Stimulated activated naive B cell treated with anti-CD40 and anti-IgM and Interleukin-4, amounts not matched to agents 10 μg/mL and 1 μg/mL and 100 μg/mL, for 72 hours (primary cell): ENCODE data around the gene PLCB4.
"Not testable (repeated sequence)": the region's sequence is repeated elsewhere in the genome, so short reads cannot be mapped to it uniquely, and the experiment has no call there.

Source experiments
- ATAC-seq, 2 donors: fragments of 150-1000 bp; cut with Tn5 transposase; replicated peaks; 2 replicates each; pipeline ENCODE4 v1.10.0; 2021; ENCODE audit warnings: moderate library complexity in 1 of 2
- DNase-seq: peaks from one replicate; pipeline ENCODE4 v3.0.0; 2021
- H3K27ac Mint-ChIP-seq: one replicate; pipeline ENCODE4 v1.8.0; 2022; ENCODE audit warnings: mild to moderate bottlenecking, mixed read lengths
- H3K27me3 Mint-ChIP-seq, 2 donors: one replicate each; pipeline ENCODE4 v1.8.0; 2022; ENCODE audit warnings: mixed read lengths in 2 of 2
- H3K36me3 Mint-ChIP-seq, 2 donors: one replicate each; pipeline ENCODE4 v1.8.0; 2022; ENCODE audit warnings: mixed read lengths in 2 of 2, mild to moderate bottlenecking in 1 of 2
- H3K4me1 Mint-ChIP-seq, 2 donors: one replicate each; pipeline ENCODE4 v1.8.0; 2022; ENCODE audit warnings: mixed read lengths in 2 of 2, mild to moderate bottlenecking in 1 of 2
- H3K4me3 Mint-ChIP-seq, 2 donors: one replicate each; pipeline ENCODE4 v1.8.0; 2022; ENCODE audit warnings: mild to moderate bottlenecking in 2 of 2, mixed read lengths in 2 of 2, moderate library complexity in 1 of 2
- H3K9me3 Mint-ChIP-seq, 2 donors: one replicate each; pipeline ENCODE4 v1.8.0; 2022; ENCODE audit warnings: mixed read lengths in 2 of 2, mild to moderate bottlenecking in 1 of 2

PLCB4 gene

DNA sequence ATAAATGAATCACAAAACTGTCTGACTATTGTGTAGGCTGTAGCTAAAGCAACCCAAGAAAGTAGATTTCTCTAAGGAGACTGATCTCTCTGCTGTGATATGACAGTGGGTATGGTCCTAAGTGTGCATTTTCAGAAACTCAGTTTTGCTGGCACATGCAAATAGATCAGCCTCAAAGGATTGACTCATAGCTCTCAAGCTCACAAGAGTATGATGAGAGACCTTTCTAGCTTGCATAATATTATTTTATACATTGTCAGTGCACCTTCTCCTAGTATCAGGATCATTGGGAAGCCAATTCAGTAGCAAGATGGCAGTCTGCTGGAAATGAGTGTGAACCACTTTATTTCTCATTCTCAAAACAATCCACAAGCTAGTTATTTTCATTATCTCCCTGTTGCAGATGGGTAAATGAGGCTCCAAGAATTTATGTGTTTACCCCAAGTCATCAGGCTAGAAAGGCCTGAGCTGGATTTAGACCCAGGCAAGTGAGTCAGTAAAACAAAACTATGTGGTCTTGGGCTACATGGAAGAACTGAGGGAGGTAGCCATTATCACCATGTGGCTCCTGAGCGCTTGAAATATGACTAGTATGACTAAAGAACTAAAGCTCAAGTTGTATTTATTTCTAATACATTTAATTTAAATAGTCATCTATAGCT is 27.9 kb upstream of the PLCB4 start:
- H3K4me1 Mint-ChIP-seq, result no peaks in the 10 kb centered on the region
- no peaks in the 10 kb centered on the region for H3K36me3 Mint-ChIP-seq
- peaks cover 0 to 4% of the 10 kb centered on the region in 2 donors for H3K27me3 Mint-ChIP-seq
- H3K4me3 Mint-ChIP-seq, result no peak overlapping the region
- H3K27ac Mint-ChIP-seq, result no peak overlapping the region
- H3K9me3 Mint-ChIP-seq, result peaks cover 0 to 2% of the 10 kb centered on the region in 2 donors
- ATAC-seq, result no peak
- no peak for DNase-seq

DNA sequence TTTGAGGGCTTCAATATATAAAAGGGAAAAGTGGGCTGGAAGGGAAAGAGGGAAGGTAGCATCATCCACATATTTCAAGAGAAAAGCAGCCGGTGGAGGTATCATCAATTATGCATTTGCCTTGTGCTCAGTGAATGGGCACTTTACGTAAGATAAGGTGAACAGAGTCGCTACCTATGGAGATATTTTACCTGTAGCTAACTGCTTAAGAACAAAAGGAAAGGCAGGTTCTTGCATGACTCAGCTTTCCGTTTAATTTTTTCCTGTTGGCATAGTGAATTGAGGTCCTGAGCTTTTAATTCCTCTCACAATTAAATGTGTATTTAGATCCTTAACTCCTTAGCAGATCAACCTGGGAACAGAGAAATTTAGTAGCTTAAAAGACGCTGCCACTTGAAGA is 25.5 kb upstream of the PLCB4 start:
- Mint-ChIP-seq H3K27me3 (peaks cover 0 to 4% of the 10 kb centered on the region in 2 donors), H3K4me3 (no peak overlapping the region), H3K27ac (no peak overlapping the region), H3K36me3 (peaks cover 0 to 3% of the 10 kb centered on the region in 2 donors), H3K9me3 (peaks cover 3 to 5% of the 10 kb centered on the region in 2 donors), H3K4me1 (no peaks in the 10 kb centered on the region)
- DNase-seq, result no peak
- no peak for ATAC-seq

DNA sequence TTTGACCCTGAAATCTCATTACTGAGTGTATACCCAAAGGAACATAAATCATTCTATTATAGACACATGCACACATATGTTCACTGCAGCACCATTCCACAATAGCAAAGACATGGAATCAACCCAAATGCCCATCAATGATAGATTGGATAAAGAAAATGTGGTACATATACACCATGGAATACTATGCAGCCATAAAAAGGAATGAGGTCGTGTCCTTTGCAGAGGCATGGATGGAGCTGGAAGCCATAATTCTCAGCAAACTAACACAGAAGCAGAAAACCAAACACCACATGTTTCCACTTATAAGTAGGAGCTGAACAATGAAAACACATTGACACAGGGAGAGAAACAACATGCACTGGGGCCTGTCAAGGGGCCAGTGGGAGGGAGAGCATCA is 21.0 kb upstream of the PLCB4 start:
- H3K27me3 Mint-ChIP-seq, H3K9me3 Mint-ChIP-seq, DNase-seq, H3K36me3 Mint-ChIP-seq, H3K4me1 Mint-ChIP-seq, H3K4me3 Mint-ChIP-seq, H3K27ac Mint-ChIP-seq, ATAC-seq: not testable (repeated sequence)

DNA sequence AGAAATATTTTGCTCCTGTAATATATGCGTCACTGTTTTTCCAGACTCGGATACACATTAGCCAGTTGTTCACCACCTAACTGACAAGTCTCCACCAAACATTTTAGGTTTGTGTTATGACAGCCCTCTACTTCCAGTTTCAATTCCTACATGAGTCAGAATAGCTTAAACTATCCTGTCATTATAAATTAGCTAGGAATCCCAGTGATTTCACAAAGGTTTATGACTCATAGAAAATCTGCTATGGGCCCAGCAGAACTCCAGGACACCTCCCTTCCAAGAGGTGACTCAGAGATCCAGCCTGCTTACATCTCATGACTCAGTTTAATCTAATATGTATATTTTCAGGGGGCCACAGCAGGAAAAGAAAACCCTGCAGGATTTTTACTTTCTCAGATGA is 17.4 kb upstream of the PLCB4 start:
- Mint-ChIP-seq H3K4me3 (no peak overlapping the region), H3K36me3 (peaks cover 0 to 3% of the 10 kb centered on the region in 2 donors), H3K27me3 (no peaks in the 10 kb centered on the region), H3K4me1 (no peaks in the 10 kb centered on the region), H3K27ac (no peak overlapping the region), H3K9me3 (peaks cover 3 to 5% of the 10 kb centered on the region in 2 donors)
- ATAC-seq, result no peak
- no peak for DNase-seq

DNA sequence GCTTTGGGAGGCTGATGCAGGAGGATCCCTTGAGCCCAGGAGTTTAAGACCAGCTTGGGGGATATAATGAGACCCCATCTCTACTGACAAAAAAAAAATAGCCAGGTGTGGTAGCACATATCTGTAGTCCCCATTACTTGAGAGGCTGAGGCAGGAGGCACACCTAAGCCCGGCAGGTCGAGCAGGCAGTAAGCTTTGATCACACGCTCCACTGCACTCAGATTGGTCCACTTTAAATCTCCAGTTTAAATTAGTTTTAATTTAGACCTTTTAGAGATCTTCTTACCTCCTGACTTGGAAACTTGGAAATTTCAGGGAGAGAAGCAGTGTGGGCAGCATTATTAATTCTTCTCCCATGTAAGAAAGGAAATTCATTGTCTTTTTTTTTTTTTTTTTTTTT is 16.8 kb upstream of the PLCB4 start:
- no peaks in the 10 kb centered on the region for H3K27me3 Mint-ChIP-seq
- peaks cover 3 to 5% of the 10 kb centered on the region in 2 donors for H3K9me3 Mint-ChIP-seq
- ATAC-seq (no peak), DNase-seq (no peak)
- no peaks in the 10 kb centered on the region for H3K4me1 Mint-ChIP-seq
- H3K36me3 Mint-ChIP-seq, result peaks cover 0 to 3% of the 10 kb centered on the region in 2 donors
- no peak overlapping the region for H3K4me3 Mint-ChIP-seq
- no peak overlapping the region for H3K27ac Mint-ChIP-seq

DNA sequence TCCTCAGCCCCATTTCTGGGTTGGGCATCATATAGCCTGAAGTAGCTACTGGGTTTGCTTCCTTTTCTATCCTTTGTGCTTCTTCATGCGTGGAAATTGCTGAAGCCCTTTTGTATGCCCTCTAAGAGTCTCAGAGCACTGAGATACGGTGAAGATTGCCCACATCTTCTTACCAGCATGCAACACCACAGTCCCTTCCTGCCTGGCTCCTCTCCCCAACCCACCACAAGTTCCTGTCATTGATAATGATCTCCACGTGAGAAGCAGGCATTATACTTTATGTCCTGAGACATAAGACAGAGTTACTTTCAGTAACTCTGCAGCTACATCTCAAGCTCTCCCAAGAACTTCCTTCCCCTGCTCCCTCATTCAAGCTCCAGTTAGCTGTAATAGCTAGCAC is 15.8 kb upstream of the PLCB4 start:
- no peaks in the 10 kb centered on the region for H3K4me1 Mint-ChIP-seq
- H3K27me3 Mint-ChIP-seq, result no peaks in the 10 kb centered on the region
- ATAC-seq (no peak), DNase-seq (no peak)
- H3K36me3 Mint-ChIP-seq, result peaks cover 0 to under 1% of the 10 kb centered on the region in 2 donors
- H3K4me3 Mint-ChIP-seq, result no peak overlapping the region
- H3K27ac Mint-ChIP-seq, result no peak overlapping the region
- peaks cover 0 to 2% of the 10 kb centered on the region in 2 donors for H3K9me3 Mint-ChIP-seq

DNA sequence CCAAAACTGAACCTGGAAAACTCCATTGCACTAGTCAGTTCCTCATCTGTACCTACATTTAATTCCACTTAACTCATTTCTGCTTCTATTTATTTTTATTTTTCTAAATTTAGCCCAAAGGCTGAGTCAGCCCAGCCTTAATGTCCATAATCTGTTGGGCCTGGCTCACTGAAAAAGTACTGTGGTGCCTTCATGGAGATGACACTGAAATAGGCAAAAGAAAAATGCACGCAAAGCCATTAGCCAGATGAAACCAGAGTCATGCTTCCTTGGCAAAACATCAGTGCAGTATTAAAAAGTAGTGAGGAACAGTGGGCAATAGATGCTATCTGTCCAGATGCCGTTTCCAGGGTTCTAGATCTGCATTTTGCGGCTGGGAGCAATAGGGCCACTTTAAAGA is 14.7 kb upstream of the PLCB4 start:
- Mint-ChIP-seq H3K36me3 (no peaks in the 10 kb centered on the region), H3K27ac (no peak overlapping the region), H3K4me3 (no peak overlapping the region), H3K27me3 (no peaks in the 10 kb centered on the region), H3K9me3 (no peaks in the 10 kb centered on the region), H3K4me1 (no peaks in the 10 kb centered on the region)
- ATAC-seq (no peak), DNase-seq (no peak)

DNA sequence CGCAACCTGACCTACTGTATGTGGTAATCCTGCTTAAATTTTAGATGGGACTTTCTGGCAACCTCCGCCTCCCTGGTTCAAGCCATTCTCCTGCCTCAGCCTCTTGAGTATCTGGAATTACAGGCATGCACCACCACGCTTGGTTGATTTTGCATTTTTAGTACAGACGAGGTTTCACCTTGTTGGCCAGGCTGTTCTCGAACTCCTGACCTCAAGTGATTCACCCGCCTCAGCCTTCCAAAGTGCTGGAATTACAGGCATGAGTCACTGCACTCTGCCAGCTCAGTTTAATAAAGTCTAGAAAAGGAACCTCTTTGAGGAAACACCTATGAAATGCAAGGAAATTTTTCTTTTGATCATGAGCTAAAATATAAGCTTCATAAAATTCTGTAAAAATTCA is 9.0 kb upstream of the PLCB4 start:
- H3K27me3 Mint-ChIP-seq, result no peaks in the 10 kb centered on the region
- no peak overlapping the region for H3K27ac Mint-ChIP-seq
- DNase-seq (no peak), ATAC-seq (no peak)
- H3K4me1 Mint-ChIP-seq, result no peaks in the 10 kb centered on the region
- peaks cover 6 to 8% of the 10 kb centered on the region in 2 donors for H3K9me3 Mint-ChIP-seq
- no peak overlapping the region for H3K4me3 Mint-ChIP-seq
- H3K36me3 Mint-ChIP-seq, result no peaks in the 10 kb centered on the region

DNA sequence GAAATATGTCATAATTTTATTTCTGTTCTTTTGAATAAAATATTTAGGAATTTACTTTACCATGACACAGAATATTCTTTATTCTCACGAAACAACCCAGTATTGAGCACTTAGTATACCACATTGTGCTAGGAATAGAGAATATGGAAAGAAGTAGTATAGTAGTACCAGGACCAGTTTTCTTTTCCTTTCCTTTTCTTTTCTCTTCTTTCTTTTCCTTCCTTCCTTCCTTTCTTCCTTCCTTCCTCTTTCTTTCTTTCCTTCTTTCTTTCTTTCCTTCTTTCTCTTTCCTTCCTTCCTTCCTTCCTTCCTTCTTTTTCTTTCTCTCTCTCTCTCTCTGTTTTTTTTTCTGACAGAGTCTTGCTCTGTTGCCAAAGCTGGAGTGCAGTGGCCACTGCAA is 7.5 kb upstream of the PLCB4 start:
- H3K9me3 Mint-ChIP-seq, result peaks cover 6 to 8% of the 10 kb centered on the region in 2 donors
- H3K36me3 Mint-ChIP-seq, result no peaks in the 10 kb centered on the region
- ATAC-seq, result no peak
- no peaks in the 10 kb centered on the region for H3K27me3 Mint-ChIP-seq
- no peak overlapping the region for H3K4me3 Mint-ChIP-seq
- DNase-seq, result no peak
- no peaks in the 10 kb centered on the region for H3K4me1 Mint-ChIP-seq
- H3K27ac Mint-ChIP-seq, result no peak overlapping the region

DNA sequence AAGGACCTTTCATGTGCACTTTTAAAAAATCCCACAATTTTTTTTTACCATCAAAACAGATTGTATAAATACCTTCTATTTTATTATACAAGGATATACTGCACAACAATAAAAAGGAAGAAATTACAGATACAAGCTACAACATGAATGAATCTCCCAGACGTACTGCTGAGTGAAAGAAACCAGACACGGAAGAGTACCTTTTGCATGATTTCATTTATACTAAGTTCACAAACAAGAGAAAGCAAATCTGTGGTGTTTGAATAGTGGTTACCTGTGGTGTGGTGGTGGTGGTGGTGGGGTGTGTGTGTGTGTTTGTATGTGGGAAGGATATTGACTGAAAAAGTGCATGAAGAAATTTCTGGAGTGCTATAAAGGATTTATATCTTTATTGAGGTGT is 6.8 kb upstream of the PLCB4 start:
- H3K4me3 Mint-ChIP-seq, result no peak overlapping the region
- ATAC-seq, result no peak

DNA sequence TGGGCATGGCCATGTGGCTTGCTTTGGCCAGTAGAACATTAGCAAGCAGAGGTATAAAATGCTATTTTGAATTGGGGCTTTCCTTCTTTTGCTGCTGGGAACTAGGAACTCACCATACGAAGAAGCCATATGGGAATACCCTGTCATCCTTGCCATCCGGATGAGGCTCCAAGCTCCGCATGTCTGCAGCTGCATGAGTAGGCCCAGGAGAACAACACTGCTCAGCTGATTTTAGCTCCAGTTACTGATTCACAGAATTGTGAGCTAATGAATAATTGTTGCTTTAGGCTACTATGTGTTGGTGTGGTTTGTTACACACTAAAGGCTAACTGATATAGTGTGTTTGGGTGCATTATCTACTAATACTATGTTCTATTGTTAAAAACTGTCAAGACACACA is 2.7 kb upstream of the PLCB4 start:
- peaks cover 25 to 30% of the 10 kb centered on the region in 2 donors for H3K27me3 Mint-ChIP-seq
- peaks cover 2 to 13% of the 10 kb centered on the region in 2 donors for H3K4me1 Mint-ChIP-seq
- H3K4me3 Mint-ChIP-seq, result no peak overlapping the region
- DNase-seq (no peak), ATAC-seq (no peak)
- no peak overlapping the region for H3K27ac Mint-ChIP-seq
- peaks cover 6 to 8% of the 10 kb centered on the region in 2 donors for H3K9me3 Mint-ChIP-seq
- H3K36me3 Mint-ChIP-seq, result no peaks in the 10 kb centered on the region

More for the DNA sequence above, 6.8 kb upstream of the PLCB4 start:
- H3K36me3 Mint-ChIP-seq, result no peaks in the 10 kb centered on the region
- H3K27me3 Mint-ChIP-seq, result peaks cover 0 to 3% of the 10 kb centered on the region in 2 donors
- no peak for DNase-seq
- no peaks in the 10 kb centered on the region for H3K4me1 Mint-ChIP-seq
- no peak overlapping the region for H3K27ac Mint-ChIP-seq
- peaks cover 6 to 8% of the 10 kb centered on the region in 2 donors for H3K9me3 Mint-ChIP-seq

DNA sequence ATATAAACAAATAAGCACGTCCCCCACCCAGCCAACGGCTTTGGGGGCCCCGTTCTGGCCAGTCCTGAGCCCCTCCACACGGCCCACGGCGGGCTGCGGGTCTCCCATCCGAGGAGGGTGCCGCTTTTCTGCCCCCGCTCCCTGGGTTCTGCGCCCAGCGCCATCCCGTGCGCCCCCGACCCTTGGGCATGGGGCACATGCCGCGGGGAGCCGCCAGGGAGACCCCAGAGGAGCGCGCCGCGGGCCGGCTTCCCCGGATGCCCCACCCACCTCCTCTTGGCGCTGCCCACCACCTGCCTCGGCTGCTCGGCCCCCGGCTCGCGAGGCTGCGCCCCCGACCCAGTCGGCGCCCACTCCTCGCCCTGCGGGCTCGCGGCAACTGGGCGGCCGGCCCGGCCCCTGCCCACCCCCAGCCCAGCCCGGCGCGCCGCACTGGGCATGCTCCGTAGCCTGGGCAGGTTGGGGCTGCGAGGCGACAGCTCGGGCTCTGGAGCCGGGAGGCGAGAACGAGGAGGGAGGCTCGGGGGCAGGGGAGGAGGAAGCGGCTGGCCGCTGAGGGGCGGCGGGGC is 570 bp upstream of the PLCB4 start:
- peak; percentile 54 to 60 for ATAC-seq
- Mint-ChIP-seq H3K9me3 (peaks cover 6 to 8% of the 10 kb centered on the region in 2 donors), H3K4me3 (peak overlapping the region in 1 of 2 donors; percentile 85), H3K4me1 (peaks cover 2 to 13% of the 10 kb centered on the region in 2 donors), H3K27ac (no peak overlapping the region), H3K36me3 (no peaks in the 10 kb centered on the region), H3K27me3 (peaks cover 25 to 30% of the 10 kb centered on the region in 2 donors)
- DNase-seq, result no peak

DNA sequence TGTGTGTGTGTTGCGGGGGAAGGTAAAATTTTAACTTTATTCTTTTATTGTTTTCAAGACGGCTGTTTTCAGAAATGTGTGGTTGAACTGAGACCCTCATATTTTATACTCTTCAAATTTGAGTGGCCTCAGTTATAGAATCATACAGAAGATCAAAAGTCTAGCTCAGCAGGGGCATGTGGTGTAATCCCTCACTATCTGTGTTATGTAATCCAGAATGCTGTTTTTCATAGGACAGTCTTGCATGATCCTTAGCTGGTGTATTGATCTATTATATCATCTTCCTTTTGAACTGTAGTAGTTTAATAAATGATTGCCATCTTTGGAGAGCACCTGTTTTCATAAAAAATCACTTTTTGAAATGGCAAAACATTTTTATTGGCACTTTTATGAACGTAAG is 1.4 kb downstream of the PLCB4 start:
- Mint-ChIP-seq H3K9me3 (no peaks in the 10 kb centered on the region), H3K4me3 (no peak overlapping the region), H3K4me1 (peaks cover 2 to 13% of the 10 kb centered on the region in 2 donors), H3K27ac (no peak overlapping the region), H3K36me3 (no peaks in the 10 kb centered on the region), H3K27me3 (peaks cover 25 to 30% of the 10 kb centered on the region in 2 donors)
- ATAC-seq, result no peak
- no peak for DNase-seq

DNA sequence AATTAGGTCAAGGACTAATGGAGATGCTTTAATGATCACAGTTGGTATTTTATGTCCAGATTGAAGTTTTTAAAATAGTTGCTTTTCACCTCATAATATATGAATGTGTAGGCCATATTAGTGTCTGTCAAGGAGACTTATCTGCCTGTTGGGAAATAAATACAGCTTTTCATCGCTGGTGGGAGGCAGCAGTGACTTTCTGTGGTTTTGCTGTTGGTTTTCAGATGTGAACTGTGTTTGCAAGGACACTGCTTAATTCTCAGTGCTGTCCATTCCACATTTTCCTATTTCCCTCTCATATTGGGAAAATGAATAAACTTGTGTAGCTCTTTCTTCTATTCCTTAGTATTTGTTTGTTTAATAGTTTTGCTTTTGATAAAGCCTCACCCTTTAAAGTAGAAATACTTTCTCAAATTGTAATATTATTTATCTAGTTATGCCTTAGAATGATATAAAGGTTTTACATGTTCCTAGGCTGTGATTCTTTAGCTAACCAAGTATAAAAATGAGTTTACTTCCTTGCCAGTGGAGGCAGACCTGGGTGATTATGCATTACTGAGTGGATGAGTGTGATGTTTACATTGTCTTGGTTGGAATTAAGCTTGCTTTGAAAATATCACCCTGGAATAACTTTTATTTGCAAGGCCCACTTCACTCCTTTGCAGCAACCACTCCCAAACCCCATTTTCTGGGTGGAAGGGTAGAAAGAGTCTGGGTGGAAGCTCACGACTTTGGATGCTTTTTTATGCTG is 3.3 kb downstream of the PLCB4 start:
- Mint-ChIP-seq H3K27me3 (peaks cover 25 to 27% of the 10 kb centered on the region in 2 donors), H3K4me3 (no peak overlapping the region), H3K27ac (no peak overlapping the region), H3K4me1 (peaks cover 2 to 13% of the 10 kb centered on the region in 2 donors), H3K9me3 (no peaks in the 10 kb centered on the region), H3K36me3 (no peaks in the 10 kb centered on the region)
- ATAC-seq, result no peak
- DNase-seq, result no peak
